Amniotic epithelial cell (primary cell): ENCODE measurements around the gene ADAMTS1.
A peak's percentile ranks its signal among the peaks of the same experiment; 100 is the strongest.

Experiments used
- DNase-seq: peaks from one replicate; pipeline ENCODE4 v3.0.0-alpha.2; 2010; ENCODE audit warnings: low read depth

The ADAMTS1 gene

GRCh38 chr21:26844258-26845065 lies 747 bp downstream of the ADAMTS1 start:
- DNase-seq, result peak; percentile 36

- DNase-seq, result peak; percentile 78
Observed at GRCh38 chr21:26843933-26844257, 1.3 kb downstream of the ADAMTS1 start.

- DNase-seq, result peak; percentile 95
Observed at GRCh38 chr21:26842974-26843932, 2.0 kb downstream of the ADAMTS1 start.

- peak; percentile 70 for DNase-seq
Observed at GRCh38 chr21:26842300-26842699, 2.9 kb downstream of the ADAMTS1 start.

- DNase-seq, result peak; percentile 94
Observed at GRCh38 chr21:26840912-26841311, 4.3 kb downstream of the ADAMTS1 start.

- no peak for DNase-seq
Observed at GRCh38 chr21:26840201-26840600, 5.0 kb downstream of the ADAMTS1 start.

- DNase-seq, result no peak
Observed at GRCh38 chr21:26837539-26837938, 7.7 kb downstream of the ADAMTS1 start.

GRCh38 chr21:26836528-26836927 lies 8.7 kb downstream of the ADAMTS1 start:
- DNase-seq, result no peak

GRCh38 chr21:26835714-26836265 lies 9.4 kb downstream of the ADAMTS1 start:
- DNase-seq, result no peak

GRCh38 chr21:26835027-26835713 lies 10.0 kb downstream of the ADAMTS1 start:
- DNase-seq, result peak; percentile 89

GRCh38 chr21:26834181-26834905 lies 10.9 kb downstream of the ADAMTS1 start:
- peak; percentile 49 for DNase-seq

- DNase-seq, result no peak
Observed at GRCh38 chr21:26833460-26833939, 11.7 kb downstream of the ADAMTS1 start.

- no peak for DNase-seq
Observed at GRCh38 chr21:26833011-26833410, 12.2 kb downstream of the ADAMTS1 start.

GRCh38 chr21:26832546-26832945 lies 12.7 kb downstream of the ADAMTS1 start:
- peak; percentile 76 for DNase-seq

- peak; percentile 74 for DNase-seq
Observed at GRCh38 chr21:26826801-26827200, 18.4 kb downstream of the ADAMTS1 start.

GRCh38 chr21:26820509-26820908 lies 24.7 kb downstream of the ADAMTS1 start:
- DNase-seq, result no peak

GRCh38 chr21:26819740-26820324 lies 25.4 kb downstream of the ADAMTS1 start:
- no peak for DNase-seq

- DNase-seq, result no peak
Observed at GRCh38 chr21:26818906-26819305, 26.3 kb downstream of the ADAMTS1 start.

- peak; percentile 26 for DNase-seq
Observed at GRCh38 chr21:26815197-26815596, 30.0 kb downstream of the ADAMTS1 start.

GRCh38 chr21:26814386-26814785 lies 30.8 kb downstream of the ADAMTS1 start:
- peak; percentile 72 for DNase-seq
